ENCODE data around the gene CDK17. TPM values are rescaled to one million over a fixed set of nuclear protein-coding genes. Genes with fewer than 3 reads are reported as not detected.

Gene CDK17
- total RNA-seq, 1 experiment from 2014 or later, result 21.4 TPM

- Histone ChIP-seq H3K9me2 (ENCODE audit: insufficient read depth) (no peaks in the 10 kb centered on the region), H3K79me2 (ENCODE audit: insufficient read depth, low read length) (peaks cover 6% of the 10 kb centered on the region; the same call in 1 of the 2 replicates), H3K27ac (ENCODE audit: low read depth, low read length) (no peak overlapping the region), H3K4me3 (replicated peaks in 1 of 2; ENCODE audit: low read depth in 1 of 2, low read length in 2 of 2) (no peak overlapping the region), H3K9me3 (ENCODE audit: control insufficient read depth in 1 of 2, insufficient read depth in 1 of 2, low read depth in 1 of 2, low read length in 2 of 2) (no peaks in the 10 kb centered on the region), H3K4me1 (ENCODE audit: control insufficient read depth in 1 of 2, insufficient read depth in 2 of 2, low read length in 2 of 2) (no peaks in the 10 kb centered on the region), H3K9ac (ENCODE audit: low read length) (no peak overlapping the region), H4K20me1 (ENCODE audit: insufficient read depth) (no peaks in the 10 kb centered on the region), H2AFZ (ENCODE audit: low read depth, low read length, poor library complexity, severe bottlenecking) (no peak overlapping the region), H3K27me3 (ENCODE audit: insufficient read depth, low read length) (no peaks in the 10 kb centered on the region), H3K36me3 (ENCODE audit: control insufficient read depth in 1 of 2, insufficient read depth in 2 of 2, low read length in 2 of 2) (peaks cover 9 to 16% of the 10 kb centered on the region in 2 experiments; a peak in 3 of 4 replicates), H3K4me2 (ENCODE audit: low read length) (no peak overlapping the region)
- DNase-seq (ENCODE audit: low read depth, low spot score) (no peak), ATAC-seq (no peak)
- ChIA-PET POLR2A (interaction anchor here (0.6 kb wide), 1 partner anchor 57 kb away, joined by 3 read pairs; no protein-coding TSS in a partner anchor), RAD21 (ENCODE audit: low non-redundant PET in 1 of 2, low total read pairs in 2 of 2, uncharacterized antibody in 2 of 2, unreplicated experiment in 2 of 2) (interaction anchor here in 1 of 2 experiments (0.6 kb wide), 1 partner anchor 192 kb away, joined by 4 read pairs; no protein-coding TSS in a partner anchor), CTCF (interaction anchor here (0.6 kb wide), 1 partner anchor 278 kb away, joined by 3 read pairs; no protein-coding TSS in a partner anchor)
- intact Hi-C loops (cut with micrococcal nuclease), result no loop called here
- TF ChIP-seq TCF7L2 (IDR thresholded peaks at IDR 0.05; ENCODE audit: borderline replicate concordance, extremely low read depth, insufficient read depth, insufficient read length), result no peak
- TF ChIP-seq FOSL1 (IDR thresholded peaks at IDR 0.05; ENCODE audit: low read depth), result no peak
- TF ChIP-seq ZNF274 (IDR thresholded peaks at IDR 0.05; ENCODE audit: low read depth, low read length), result no peak
- no peak for TF ChIP-seq CBX3 (IDR thresholded peaks at IDR 0.05; ENCODE audit: low read depth)
- TF ChIP-seq ATF3 (IDR thresholded peaks at IDR 0.05), result no peak
- TF ChIP-seq EZH2 (IDR thresholded peaks at IDR 0.05), result no peak
- TF ChIP-seq RAD21 (IDR thresholded peaks at IDR 0.05; ENCODE audit: low read depth), result no peak
- no peak for TF ChIP-seq CEBPB (IDR thresholded peaks at IDR 0.05; ENCODE audit: low read depth)
- no peak for TF ChIP-seq MAX (IDR thresholded peaks at IDR 0.05)
- no peak for TF ChIP-seq POLR2A (IDR thresholded peaks at IDR 0.05; ENCODE audit: borderline replicate concordance, extremely low read depth, insufficient read depth, insufficient read length)
- TF ChIP-seq ZBTB33 (IDR thresholded peaks at IDR 0.05; ENCODE audit: extremely low read depth, insufficient replicate concordance, low read length), result no peak
- TF ChIP-seq ELF1 (IDR thresholded peaks at IDR 0.05; ENCODE audit: borderline replicate concordance, low read depth), result no peak
- no TSS peak for BruUV-seq (replicated peaks)
Observed at GRCh38 chr12:96266238-96266637, 134.0 kb downstream of the CDK17 start.

Data from HCT116 (cell line).